ENCODE measurements around the gene FAM107B.

Gene FAM107B

DNA sequence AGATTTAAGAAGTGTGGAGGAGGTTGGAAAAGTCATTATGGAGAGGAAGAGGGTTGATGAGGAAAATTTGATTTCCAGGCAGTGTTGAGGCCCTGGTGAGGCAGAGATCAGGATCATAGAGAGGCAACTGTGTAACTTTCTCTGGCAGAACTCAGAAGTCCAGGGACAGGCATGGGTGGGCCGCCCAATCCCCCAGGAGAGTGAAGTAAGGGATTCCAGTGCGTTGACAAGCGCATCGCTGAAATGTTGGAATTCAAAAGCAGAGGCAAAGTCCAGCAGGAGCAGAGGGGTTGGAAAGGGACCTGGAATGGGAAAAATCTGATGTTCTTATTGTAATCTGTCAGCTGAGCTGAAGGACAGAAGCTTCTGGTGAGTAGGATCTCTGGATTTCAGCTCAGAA is 207.3 kb downstream of the FAM107B start:
- H3K27me3 Mint-ChIP-seq (ENCODE audit: low read depth), result no peaks in the 10 kb centered on the region
- no peak overlapping the region for H3K4me3 Mint-ChIP-seq
- peaks cover 6% of the 10 kb centered on the region for H3K4me1 Mint-ChIP-seq
- H3K9me3 Mint-ChIP-seq, result peaks cover 2% of the 10 kb centered on the region
- H3K36me3 Mint-ChIP-seq (ENCODE audit: low read depth), result peaks cover 43% of the 10 kb centered on the region
- H3K27ac Mint-ChIP-seq, result no peak overlapping the region
- TF ChIP-seq, protein P1, sequence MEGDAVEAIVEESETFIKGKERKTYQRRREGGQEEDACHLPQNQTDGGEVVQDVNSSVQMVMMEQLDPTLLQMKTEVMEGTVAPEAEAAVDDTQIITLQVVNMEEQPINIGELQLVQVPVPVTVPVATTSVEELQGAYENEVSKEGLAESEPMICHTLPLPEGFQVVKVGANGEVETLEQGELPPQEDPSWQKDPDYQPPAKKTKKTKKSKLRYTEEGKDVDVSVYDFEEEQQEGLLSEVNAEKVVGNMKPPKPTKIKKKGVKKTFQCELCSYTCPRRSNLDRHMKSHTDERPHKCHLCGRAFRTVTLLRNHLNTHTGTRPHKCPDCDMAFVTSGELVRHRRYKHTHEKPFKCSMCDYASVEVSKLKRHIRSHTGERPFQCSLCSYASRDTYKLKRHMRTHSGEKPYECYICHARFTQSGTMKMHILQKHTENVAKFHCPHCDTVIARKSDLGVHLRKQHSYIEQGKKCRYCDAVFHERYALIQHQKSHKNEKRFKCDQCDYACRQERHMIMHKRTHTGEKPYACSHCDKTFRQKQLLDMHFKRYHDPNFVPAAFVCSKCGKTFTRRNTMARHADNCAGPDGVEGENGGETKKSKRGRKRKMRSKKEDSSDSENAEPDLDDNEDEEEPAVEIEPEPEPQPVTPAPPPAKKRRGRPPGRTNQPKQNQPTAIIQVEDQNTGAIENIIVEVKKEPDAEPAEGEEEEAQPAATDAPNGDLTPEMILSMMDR (IDR thresholded peaks at IDR 0.05; ENCODE audit: unreplicated experiment in 3 of 3), result no peak

DNA sequence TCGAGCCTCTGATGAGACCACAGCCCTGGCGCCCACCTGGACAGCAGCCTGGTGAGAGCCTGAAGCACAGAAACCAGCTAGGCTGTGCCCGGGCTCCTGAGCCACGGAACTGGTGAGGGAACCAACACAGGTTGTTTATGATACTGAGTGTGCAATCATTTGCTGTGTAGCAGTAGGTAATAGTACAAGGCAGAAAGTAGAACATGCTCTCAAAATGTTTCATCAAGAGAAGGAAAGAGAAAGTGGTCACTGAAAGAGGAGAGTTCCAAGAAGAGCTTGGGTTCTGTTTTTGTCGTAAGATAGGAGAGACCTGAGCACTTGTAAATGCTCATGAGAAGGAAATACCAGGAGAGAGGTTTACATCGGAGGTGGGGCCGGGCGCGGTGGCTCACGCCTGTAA is 208.2 kb downstream of the FAM107B start:
- H3K4me1 Mint-ChIP-seq, result peaks cover 6% of the 10 kb centered on the region
- peaks cover 2% of the 10 kb centered on the region for H3K9me3 Mint-ChIP-seq
- H3K27ac Mint-ChIP-seq, result no peak overlapping the region
- TF ChIP-seq, protein P1 (IDR thresholded peaks at IDR 0.05; ENCODE audit: unreplicated experiment in 3 of 3), result no peak
- no peak overlapping the region for H3K4me3 Mint-ChIP-seq
- peaks cover 42% of the 10 kb centered on the region for H3K36me3 Mint-ChIP-seq (ENCODE audit: low read depth)
- no peaks in the 10 kb centered on the region for H3K27me3 Mint-ChIP-seq (ENCODE audit: low read depth)

DNA sequence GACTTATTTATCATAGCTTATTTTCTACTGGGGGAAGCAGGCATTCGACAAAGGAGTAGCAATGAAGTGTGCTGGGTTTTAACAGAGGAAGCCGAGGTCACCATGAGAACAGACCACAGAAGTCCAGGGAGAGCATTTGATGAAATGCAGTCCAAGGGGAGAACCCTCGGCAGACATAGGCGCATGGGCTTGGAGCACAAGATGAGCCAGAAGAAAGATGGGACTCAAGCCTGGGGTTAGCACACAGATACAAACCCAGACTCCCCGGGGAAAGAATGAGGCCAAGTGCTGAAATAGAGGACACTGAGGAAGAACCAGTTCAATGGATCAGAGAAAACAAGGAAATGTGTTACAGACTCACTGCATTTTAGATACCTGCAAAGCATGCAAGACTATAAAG is 209.5 kb downstream of the FAM107B start:
- H3K36me3 Mint-ChIP-seq (ENCODE audit: low read depth), result peaks cover 36% of the 10 kb centered on the region

DNA sequence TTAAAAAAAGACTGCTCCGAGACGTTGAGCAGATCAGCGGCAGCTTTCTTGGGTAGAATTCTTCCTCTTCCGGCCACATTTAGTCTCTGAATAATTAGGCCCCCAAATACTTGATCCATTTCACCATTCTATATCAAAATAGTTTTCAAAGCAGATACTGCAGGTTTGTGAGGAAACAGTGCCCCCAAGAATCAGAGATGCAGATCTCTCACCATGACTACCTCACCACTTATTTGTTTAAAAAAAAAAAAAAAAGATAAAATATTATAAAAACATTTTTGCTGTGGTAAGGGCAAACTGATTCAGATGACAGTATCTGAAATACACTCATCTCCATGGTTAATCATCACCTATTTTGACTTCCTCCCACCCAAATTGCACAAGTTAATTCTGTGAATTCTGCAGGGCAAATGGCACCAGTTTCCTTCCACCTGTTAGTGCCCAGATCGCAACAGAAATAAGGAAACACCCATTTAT is 210.4 kb downstream of the FAM107B start:
- Mint-ChIP-seq H3K4me1 (peaks cover 19% of the 10 kb centered on the region), H3K27ac (no peak overlapping the region), H3K36me3 (ENCODE audit: low read depth) (peaks cover 36% of the 10 kb centered on the region), H3K27me3 (ENCODE audit: low read depth) (peaks cover 7% of the 10 kb centered on the region), H3K9me3 (peaks cover 2% of the 10 kb centered on the region), H3K4me3 (no peak overlapping the region)
- TF ChIP-seq, protein P1 (IDR thresholded peaks at IDR 0.05; ENCODE audit: unreplicated experiment in 3 of 3), result no peak

More for the DNA sequence above, 209.5 kb downstream of the FAM107B start:
- Mint-ChIP-seq H3K9me3 (peaks cover 2% of the 10 kb centered on the region), H3K27ac (no peak overlapping the region), H3K4me3 (no peak overlapping the region), H3K4me1 (peaks cover 15% of the 10 kb centered on the region), H3K27me3 (ENCODE audit: low read depth) (peaks cover 3% of the 10 kb centered on the region)
- TF ChIP-seq, protein P1 (IDR thresholded peaks at IDR 0.05; ENCODE audit: unreplicated experiment in 3 of 3), result no peak

DNA sequence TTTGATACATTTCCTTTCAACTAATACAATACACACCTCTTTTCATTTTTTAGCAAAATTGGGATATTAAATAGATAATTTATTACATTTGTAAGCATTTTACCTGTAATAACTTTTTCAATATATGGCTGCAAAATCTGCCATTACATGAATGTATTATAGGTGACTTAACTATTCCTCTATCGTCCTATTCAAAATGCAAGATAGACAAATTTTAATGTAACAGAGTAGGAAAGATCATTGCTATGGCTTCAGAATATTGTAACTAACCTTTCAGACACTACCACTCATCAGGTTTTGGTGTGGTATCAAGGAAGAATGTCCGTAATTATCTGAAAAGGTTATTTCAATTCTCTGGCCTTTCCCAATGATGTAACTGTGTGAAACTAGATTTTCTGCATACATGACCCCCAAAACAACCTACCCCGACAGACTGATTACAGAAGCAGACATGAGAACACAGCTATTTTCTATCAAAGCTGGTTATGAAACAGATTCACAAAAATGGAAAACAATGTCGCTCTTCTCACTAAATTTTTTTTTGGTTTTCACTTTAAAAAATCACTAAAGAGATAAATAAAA is 211.2 kb downstream of the FAM107B start:
- H3K27me3 Mint-ChIP-seq (ENCODE audit: low read depth), result peaks cover 7% of the 10 kb centered on the region
- peaks cover 19% of the 10 kb centered on the region for H3K4me1 Mint-ChIP-seq
- no peak overlapping the region for H3K4me3 Mint-ChIP-seq
- peaks cover 32% of the 10 kb centered on the region for H3K36me3 Mint-ChIP-seq (ENCODE audit: low read depth)
- H3K27ac Mint-ChIP-seq, result no peak overlapping the region
- TF ChIP-seq, protein P1 (IDR thresholded peaks at IDR 0.05; ENCODE audit: unreplicated experiment in 3 of 3), result no peak
- H3K9me3 Mint-ChIP-seq, result peaks cover 2% of the 10 kb centered on the region

DNA sequence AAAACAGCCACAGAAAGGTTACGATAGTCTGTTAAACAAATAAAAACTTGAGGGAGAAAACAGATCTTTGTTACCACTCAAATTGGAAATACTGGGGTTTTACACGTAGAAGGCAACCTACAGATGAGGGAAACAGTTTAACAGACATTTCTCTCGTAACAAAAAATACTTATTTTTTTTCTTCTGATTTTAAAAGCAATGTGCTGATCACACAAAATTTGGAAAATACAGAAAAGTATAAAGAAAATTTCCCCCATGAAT is 211.7 kb downstream of the FAM107B start:
- peaks cover 21% of the 10 kb centered on the region for H3K4me1 Mint-ChIP-seq
- H3K27ac Mint-ChIP-seq, result no peak overlapping the region
- H3K36me3 Mint-ChIP-seq (ENCODE audit: low read depth), result peaks cover 28% of the 10 kb centered on the region
- TF ChIP-seq, protein P1 (IDR thresholded peaks at IDR 0.05; ENCODE audit: unreplicated experiment in 3 of 3), result no peak
- peaks cover 7% of the 10 kb centered on the region for H3K27me3 Mint-ChIP-seq (ENCODE audit: low read depth)
- H3K4me3 Mint-ChIP-seq, result no peak overlapping the region
- H3K9me3 Mint-ChIP-seq, result peaks cover 2% of the 10 kb centered on the region

Measured in nephron (organoid).